Cardiac septum (tissue), 1 donor: ENCODE results near the gene NDUFA9. TPM values are rescaled to one million over a fixed set of nuclear protein-coding genes. Genes with fewer than 3 reads are reported as not detected.

Experiments
- DNase-seq: peaks from one replicate; pipeline ENCODE4 v3.0.0-alpha.2; 2020; ENCODE audit warnings: low spot score
- intact Hi-C: fragments of 100-400 bp; cut with DNase I; formaldehyde crosslinking; loops from one replicate; pipeline ENCODE4 v1.14.0; 2022
- total RNA-seq: library from RNA; stranded (reverse); fragmentation: NEBNext Ultra II Directional; extraction: Animal tissue kit (Norgen Biotek cat#: 25700); gene quantifications from one replicate; pipeline ENCODE4 v1.2.1, GENCODE V29; 2021
- donor health status: DM: no; HTN: no; CAD: no.

The NDUFA9 gene
- total RNA-seq, 1 donor from 2014 or later, result 268 TPM

GRCh38 chr12:4679711-4680110, 30.8 kb downstream of the NDUFA9 start:
- intact Hi-C loops, result no loop called here
- no peak for DNase-seq

- intact Hi-C loops, result no loop called here
- no peak for DNase-seq
Observed at GRCh38 chr12:4681732-4682131, 32.8 kb downstream of the NDUFA9 start.

DNA sequence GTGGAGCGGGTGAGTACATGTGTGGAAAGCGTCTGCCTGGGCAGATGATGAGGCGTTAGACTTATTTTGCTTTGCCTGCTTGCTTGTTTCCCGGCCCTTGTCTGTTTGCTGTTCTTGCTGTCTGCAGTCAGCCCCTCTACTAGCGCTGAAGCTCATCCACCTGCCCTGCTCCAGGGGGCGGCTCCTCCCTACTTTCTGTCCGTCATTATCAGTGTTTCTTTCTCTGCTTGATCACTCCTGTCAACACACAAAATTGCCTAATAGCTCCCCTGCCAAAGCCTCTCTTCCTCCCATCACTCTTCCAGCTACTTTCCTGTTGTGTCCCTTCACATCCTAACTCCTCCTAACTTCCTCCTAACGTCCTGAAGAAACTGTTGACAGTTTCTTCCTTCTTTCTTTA, 36.4 kb downstream of the NDUFA9 start:
- no peak for DNase-seq
- intact Hi-C loops, result no loop called here

DNA sequence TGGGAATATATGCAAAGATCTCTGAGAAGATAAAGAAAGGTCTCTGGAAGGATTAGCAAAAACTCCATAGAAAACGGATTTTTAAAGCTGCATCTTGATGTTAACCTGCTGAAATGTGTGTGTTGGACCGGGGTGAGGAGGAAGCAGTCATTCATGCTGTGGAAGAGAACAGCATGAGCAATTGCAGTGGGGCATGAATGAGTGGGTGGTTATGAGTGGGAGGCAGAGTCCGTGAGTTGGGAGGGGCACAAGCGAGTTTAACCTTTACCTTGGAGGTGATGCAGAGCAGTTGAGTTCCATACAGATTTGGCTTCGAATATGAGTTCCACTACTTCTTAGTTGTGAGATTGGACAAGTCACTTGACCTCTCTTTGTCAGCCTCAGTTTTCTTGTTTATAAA, 41.8 kb downstream of the NDUFA9 start:
- intact Hi-C loops, result no loop called here
- no peak for DNase-seq

Other genes with a start within 250 kb of the NDUFA9 start
- gene FGF6, start 203.3 kb upstream of the NDUFA9 start, total RNA-seq, result not detected
- gene RAD51AP1, start 110.2 kb upstream of the NDUFA9 start, total RNA-seq, result 1.6 TPM
- 28.6 TPM for gene DYRK4, start 86.9 kb upstream of the NDUFA9 start, total RNA-seq
- 2.6 TPM for gene AKAP3, start 63 bp upstream of the NDUFA9 start, total RNA-seq
- gene GALNT8, start 71.3 kb downstream of the NDUFA9 start, total RNA-seq, result 2.4 TPM